Astrocyte (in vitro differentiated cells and primary cell): ENCODE data around the gene FOXL1.

Experiments used
- EZH2 ChIP-seq: IDR thresholded peaks from 2 replicates; pipeline ENCODE4 v1.6.1; 2012; ENCODE audit warnings: mild to moderate bottlenecking, low read length, inconsistent platforms; ENCODE audit not compliant: insufficient read depth
- TF ChIP-seq, protein P1 (sequence below): IDR thresholded peaks from 2 replicates; pipeline ENCODE4 v1.5.1; 2011; ENCODE audit warnings: low read depth, mild to moderate bottlenecking, inconsistent platforms, low read length, moderate library complexity; ENCODE audit not compliant: insufficient read depth

DNA sequence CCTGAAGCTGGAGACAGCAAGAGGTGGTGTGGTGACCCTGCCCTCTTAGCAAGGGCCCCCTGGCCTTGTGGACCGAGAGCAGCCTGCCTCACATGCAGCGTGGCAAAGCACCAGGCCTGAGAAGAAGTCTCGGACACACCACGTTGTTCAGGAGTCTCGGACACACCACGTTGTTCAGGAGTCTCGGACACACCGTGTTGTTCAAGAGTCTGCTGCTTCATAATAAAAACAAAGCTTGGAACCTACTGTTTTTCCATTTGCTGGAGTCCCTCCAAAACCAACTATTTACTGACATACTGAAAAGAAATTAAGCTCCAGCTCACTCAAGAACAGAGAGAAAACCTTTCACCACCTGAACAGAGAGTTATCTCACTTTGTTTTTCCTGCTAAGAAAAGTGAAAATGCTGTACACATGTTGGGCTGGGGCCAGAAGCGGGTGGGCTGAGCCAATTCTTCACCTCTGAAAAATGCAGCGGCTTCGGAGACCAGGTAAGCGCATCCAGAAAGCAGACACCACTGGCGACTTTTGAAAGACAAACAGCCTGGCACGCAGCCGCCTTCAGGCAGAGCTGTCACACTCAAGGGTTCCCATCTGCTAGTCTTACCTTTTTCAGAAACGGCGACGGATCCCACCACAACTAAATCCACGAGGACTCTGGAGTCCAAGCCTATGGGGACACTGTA is 32.3 kb upstream of the FOXL1 start:
- TF ChIP-seq, protein P1, sequence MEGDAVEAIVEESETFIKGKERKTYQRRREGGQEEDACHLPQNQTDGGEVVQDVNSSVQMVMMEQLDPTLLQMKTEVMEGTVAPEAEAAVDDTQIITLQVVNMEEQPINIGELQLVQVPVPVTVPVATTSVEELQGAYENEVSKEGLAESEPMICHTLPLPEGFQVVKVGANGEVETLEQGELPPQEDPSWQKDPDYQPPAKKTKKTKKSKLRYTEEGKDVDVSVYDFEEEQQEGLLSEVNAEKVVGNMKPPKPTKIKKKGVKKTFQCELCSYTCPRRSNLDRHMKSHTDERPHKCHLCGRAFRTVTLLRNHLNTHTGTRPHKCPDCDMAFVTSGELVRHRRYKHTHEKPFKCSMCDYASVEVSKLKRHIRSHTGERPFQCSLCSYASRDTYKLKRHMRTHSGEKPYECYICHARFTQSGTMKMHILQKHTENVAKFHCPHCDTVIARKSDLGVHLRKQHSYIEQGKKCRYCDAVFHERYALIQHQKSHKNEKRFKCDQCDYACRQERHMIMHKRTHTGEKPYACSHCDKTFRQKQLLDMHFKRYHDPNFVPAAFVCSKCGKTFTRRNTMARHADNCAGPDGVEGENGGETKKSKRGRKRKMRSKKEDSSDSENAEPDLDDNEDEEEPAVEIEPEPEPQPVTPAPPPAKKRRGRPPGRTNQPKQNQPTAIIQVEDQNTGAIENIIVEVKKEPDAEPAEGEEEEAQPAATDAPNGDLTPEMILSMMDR: no peak
- TF ChIP-seq EZH2: no peak
